NCI-H226 (cell line): ENCODE data around the gene IMMP2L.
"Not testable (repeated sequence)": the region's sequence is repeated elsewhere in the genome, so short reads cannot be mapped to it uniquely, and the experiment has no call there.

ENCODE experiments used
- DNase-seq: peaks from one replicate; pipeline ENCODE4 v3.0.0-alpha.2; 2015

Gene IMMP2L

DNA sequence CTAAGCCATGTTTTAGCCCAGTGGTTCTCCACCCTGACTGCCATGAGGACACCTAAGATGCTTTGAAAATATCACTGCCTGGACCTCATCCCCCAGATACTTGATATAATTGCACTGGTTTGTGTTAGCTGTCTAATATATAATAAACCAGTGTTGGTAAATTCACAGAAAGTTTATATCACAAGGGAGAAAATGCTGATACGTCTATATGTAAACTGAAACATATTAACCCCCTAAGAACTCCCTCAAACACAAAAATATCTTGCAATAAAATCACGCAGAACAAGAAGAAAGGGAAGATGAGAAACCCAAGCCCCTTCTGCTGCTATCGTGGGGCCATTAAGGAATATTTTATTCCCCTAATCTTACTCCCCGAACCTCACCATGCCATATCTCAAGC is 8.2 kb downstream of the IMMP2L start:
- DNase-seq = no peak

DNA sequence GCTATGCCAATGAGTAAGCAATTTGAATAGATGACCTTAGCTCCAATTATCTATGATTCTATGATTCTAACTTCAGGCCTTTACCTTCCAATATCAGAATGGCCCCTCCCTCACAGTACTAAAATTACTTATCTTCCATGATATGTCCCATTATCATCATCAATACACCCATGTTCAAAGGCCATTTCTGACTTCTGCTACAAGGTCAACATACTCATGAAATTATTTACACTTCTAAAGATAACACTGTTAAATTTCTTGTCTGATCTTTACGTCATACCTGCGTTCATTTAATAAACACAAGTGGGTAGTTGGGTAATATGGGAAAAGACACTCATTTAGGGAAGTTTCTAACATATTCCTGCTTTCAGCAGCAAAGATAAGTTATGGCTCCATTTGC is 21.2 kb downstream of the IMMP2L start:
- DNase-seq = no peak

DNA sequence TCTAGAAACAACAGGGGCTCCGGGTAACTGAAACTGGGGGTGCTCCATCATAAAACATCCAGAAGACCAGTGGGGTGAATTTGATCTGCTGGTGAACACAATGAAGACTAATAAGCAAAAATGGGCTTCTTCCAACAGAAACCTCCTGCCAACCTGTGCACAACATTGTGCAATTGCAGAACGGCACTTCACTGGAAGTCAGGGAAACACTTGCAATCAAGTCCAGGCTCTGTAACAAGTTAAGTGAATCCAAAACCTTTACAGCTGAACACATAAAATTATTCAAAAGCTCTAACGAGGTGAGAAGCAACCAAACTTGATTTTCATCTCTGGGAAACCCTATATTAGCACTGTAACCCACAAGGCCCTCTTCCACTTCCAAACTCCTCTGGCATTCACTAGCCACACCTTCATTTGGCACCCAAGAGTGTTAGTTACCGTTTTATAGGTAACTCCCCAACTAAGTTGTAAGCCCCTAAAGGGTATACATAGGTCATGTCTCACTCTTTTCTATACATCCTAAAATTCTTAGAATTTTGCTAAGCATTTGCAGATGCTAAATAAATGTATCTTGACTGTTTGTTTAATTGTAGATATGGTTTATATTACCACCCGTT is 22.0 kb downstream of the IMMP2L start:
- no peak for DNase-seq

DNA sequence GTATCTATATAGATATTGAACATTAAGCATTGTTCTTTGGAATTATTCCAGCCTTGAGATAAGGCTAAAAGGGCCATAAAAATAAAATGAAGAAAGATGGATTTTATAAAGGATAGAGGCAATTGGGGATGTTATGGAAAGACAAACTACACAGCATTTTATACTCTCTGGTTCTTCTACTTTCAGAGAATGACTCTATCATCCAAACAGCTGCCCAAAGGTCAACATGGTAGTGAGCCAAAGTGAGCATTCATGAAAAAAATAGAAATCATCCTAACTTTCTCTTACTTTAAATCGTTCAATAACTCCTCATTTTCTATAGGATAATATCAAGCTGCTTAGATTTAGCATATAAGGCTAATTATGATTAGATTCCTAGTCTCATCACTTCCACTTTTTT is 25.2 kb downstream of the IMMP2L start:
- no peak for DNase-seq

DNA sequence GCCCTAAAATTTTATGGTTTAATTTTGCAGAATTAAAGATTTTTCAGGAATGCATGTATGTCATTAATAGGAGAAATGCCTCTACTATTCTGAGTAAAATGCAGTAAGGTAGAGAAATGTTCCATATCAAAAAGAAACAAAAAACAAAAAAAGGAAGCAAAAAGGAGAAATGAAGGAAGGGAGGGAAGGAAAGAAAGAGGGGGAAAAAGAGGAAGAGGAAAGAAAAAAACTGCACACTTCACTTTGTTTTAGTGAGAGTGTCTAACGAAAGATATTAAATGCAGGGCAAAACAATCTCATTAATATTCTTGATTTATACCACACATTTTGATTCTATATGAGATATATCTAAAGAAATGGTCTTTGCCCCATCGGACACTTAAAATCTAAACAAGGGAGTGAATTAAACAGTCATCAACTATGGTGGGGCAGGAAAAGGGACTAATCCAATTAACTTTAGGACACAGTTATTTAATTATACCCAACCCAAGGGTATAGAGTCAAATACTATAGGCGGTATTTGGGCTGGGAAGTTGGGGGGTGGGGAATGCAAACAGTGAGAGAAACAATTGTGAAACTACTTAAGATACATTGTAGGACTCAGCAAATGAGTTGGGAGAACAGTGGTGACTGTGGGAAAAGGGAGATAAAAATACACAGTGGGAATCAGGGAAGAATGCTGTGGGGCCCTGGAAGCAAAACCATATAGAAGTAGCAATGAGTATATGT is 27.0 kb downstream of the IMMP2L start:
- DNase-seq = no peak

DNA sequence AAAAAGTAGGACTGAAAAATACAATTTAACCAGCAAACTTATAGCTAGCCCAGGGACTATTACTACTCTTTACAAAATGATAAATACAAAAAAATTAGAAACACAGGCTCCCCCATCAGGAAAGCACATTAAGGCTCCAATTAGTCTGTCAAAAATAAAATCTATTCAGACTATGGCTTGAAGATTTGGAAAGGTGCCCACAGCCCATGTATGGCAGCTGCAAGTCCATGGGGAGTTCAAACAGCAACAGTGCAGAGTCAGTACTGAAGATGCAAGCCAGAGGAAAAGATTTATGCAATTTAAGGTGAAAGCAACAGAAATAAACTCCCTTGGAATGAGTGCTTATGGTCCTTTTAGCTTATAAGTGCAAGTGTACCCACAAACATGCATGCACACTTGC is 29.7 kb downstream of the IMMP2L start:
- DNase-seq = no peak

DNA sequence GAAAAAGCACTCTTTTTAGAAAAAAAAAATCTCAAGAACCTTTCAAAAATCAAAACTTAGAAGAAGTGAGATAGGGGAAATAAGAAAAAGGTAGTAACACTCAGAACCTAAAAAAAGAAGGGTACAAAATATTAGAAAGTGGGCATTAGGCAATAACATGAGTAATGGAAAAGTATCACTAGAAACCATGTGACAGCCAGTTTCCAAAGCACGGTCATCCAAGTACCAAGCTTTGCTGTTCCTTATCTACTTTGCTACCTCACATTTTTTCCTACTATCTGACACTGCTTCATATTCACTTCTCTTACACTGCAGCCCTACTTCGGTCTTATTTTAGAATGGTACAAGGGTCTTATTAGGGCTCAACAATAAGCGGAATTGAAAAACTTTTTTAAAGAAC is 30.3 kb downstream of the IMMP2L start:
- peak; percentile 28 for DNase-seq

DNA sequence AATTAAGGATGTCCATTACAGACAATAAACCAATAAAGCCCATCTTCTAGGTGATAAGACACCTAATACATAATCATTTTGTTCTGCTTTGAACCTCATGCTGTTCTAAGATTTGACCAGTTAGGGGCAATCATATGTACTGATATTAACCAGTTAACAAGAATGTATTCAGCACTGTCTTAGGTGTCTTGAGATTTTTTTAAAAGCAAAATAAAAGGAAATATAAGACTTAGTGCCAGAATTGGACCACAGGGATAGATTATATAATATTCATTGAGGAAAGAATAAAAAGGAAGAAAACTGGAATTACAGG is 32.0 kb downstream of the IMMP2L start:
- DNase-seq = no peak

DNA sequence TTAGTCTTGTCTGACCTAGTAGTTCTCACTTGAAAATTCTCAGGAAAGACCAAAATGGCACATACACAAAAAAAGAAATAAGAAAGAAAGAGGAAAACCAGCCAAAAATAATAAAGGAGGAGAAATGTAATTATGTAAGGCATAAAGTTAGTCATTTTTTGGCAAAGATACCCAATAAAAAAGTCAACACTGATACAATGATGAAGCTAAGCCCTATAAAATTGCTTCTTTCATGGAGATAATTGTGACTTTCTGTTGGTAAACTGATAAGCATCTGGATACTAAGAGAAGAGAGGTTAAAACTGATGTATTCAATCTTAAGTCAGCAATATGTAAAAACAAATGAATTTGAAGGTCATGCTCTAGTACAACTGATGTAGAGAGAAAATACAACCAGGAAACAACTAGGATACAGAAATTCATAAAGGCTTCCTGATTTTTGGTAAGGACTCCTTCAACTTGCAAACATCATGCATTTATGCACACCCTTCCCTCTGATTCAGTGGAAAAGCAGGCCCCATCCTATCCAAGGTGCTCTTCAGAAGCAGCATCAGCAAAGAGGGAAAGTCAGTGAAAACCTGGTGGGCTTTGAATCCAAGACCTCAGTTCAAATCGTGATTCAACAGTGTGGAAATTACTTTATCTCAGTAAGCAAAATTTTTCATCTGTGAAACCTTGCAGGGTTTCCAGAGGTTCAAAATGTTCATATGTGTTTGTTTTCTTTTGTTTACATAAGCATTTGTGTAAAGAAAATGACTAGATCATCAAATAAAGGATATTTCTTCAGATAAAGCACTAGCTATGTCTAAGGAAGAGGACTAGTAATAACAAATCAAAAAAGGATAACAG is 32.6 kb downstream of the IMMP2L start:
- no peak for DNase-seq

DNA sequence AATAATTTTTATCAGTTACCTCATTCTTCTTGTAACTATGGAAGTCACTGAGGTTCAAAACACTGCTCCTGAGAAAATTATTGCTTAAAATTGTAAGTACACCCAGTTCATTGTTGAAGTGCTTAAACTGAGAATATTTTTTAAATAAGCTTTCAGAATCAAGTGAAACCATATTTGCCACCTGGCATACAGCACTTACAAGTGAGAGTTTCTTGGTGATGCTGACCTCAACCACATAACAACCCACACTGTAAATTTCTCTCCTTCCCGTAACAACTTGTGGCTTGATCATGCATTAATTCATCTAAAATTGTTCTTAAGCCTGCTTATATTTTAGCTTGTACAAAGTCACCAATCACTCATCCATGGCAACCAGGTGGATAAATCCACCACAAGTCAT is 34.0 kb downstream of the IMMP2L start:
- DNase-seq = no peak

DNA sequence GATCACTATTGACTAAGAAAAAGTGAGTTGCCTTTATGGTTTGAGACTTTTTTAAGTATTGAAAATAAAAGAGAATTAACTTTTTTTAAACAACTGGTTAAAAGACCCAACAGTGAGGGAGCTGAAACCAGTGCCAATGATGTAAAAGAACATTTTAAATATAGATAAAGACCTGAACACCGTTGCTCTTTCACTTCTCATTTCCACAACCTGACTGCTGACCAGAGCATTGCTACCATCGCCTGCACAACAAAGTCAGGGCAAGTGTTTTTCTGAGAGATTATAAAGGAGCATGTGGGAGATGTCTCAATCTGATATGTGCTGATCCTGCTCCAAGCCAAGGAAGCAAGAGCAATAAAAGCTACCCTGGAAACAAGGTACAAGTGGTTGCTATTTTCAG is 34.7 kb downstream of the IMMP2L start:
- DNase-seq = no peak

DNA sequence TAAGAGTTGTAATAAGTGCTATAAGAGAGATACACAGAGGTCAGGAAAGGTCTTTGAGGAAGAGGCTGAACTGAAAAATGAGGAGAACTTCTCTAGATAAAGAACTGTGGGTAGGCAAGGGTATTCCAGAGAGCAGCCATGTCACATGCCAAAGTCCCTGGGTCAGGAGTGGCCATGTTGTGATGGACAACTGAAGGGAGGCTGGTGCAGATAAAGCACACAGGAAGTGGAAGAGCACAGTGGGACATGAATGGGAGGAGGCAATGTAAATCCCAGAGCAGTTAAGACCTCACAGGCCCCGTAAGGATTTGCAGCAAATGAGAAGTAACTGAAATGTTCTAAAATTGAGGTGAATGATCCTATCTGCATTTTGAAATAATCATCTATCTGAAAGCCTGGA is 37.2 kb downstream of the IMMP2L start:
- no peak for DNase-seq

DNA sequence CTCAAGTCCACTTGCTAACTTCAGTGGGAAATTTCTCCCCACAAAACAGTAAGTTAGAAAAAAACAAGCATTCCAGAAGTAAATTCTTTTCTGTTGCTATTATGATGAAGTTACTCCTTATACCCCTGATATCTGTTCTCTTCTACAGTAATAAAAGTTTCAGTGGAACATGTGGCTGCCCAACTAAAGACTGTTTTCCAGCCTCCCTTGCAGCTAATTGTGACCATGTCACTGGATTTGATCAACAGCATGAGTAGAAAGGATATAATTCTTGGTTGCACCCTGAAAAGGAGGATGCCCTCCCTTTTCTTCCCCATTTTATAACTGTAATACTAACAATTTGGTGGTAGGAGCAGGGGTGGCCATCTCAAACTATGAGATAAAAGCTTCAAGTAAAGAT is 40.6 kb downstream of the IMMP2L start:
- no peak for DNase-seq

DNA sequence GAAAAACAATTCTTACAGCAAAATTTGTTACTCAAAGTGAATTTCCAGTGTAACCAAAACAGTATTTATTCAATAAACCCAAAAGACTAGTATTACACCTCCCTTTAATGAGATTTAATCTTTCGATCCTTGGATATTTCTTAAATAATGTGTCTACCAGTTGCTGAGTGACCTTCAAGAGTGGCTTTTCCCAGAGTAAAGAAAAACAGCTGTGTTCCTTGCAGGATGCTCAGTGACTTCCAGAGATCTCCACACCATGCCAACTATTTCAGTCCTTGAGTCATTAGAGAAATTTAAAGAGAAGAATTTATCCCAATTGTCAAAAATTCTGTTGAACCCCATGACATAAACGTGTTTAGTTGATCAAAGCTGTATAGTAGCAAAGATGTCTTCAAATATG is 44.0 kb downstream of the IMMP2L start:
- no peak for DNase-seq

DNA sequence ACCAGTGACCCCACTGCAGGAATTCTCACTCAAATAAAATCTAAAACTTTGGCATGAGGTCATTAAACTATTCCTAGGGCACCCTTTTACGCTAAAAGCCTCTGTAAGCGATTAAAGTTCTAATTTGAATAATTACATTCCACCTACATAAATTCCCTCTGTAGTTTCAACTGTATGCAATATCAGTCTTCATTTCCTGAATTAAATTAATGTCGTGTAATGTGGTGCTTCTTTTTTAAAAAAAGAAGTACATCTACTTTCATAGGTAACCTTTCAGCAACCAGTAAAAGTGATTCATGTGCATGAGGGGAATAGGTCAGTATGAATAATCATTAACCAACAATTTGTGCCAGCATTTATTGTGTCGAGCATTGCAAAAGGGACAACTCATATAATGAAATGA is 44.7 kb downstream of the IMMP2L start:
- DNase-seq = no peak

DNA sequence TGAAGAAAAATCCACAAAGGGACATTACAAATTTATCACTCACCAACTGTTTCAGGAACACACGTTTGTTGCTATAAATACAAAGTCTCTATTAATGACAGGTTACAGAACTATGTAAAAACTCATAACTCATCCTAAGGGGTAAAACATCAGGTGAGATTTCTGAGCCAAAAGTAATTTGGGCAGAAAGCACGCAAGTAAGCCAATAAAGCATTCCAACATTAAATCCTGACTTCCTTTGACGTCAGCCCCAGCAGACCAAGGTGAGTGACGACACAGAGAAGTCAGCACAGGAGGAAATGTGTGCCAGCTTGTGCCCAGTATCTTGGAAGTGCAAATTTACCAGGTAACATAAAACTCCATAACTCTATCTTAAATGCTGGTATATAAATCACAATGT is 45.7 kb downstream of the IMMP2L start:
- DNase-seq = peak; percentile 3

DNA sequence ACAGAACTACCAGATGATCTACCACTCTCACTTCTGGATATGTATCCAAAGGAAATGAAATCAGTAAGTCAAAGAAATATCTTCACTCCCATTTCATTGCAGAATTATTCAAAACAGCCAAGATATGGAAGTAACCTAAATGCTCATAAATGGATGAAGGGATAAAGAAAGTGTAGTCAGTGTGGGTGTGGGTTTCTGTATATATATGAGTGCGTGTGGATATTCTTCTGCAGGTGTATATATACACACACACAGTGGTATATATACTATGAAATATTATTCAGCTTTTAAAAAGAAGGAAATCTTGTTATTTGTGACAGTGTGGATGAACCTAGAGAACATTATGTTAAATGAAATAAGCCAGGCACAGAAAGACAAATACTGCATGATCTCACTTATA is 48.7 kb downstream of the IMMP2L start:
- DNase-seq = no peak

DNA sequence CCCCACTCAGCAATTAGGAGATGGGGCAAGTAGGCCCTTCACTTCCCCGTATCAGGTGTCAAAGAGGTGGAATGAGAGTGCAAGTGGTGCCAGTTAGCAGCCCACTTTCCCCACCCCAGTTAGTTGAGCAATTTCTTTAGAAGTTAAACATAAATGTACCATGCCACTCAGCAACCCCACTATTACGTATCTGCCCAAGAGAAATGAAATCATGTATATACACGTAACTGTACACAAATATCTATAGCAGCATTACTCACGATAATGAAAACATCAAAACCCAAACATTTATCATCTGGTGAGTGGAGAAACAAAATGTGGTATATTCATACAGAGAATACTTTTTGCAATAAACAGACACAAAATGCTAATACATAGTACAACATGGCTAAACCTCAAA is 50.4 kb downstream of the IMMP2L start:
- DNase-seq = no peak

DNA sequence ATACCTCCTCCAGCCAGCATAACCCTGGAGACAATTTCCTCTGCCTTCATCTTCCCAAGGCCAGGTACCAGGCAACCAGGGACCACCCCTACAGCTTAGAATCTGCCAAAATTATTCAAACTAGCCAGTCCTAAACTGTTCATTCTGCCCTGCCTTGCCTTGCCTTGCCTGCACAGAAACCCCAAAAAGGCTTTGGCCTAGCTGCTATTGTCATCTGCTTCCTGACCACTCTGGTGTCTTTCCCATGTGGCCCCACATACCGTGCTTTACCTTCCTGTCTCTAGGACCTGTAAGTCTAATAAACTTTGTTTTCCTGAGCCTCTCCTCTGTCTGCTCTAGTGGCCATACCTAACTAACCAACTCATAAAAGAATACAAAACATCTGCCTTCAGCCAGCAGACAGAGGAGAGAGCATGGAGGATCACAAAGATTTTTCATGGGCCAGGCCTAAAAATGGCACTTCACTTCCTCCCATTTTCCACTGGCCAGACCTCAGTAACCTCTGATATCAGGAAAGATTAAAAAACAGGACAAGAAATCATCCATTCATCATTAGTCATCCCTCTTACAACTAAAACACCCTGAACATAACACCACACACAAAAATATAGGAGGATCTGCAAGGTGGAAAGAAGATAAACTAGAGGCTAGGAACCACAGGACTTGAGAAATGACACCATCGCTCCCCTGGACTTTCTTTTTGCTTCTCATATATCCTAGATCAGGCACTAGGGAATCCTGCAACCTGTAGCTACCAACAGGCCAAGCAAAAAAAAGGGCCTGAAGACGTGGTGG is 51.5 kb downstream of the IMMP2L start:
- DNase-seq = no peak

DNA sequence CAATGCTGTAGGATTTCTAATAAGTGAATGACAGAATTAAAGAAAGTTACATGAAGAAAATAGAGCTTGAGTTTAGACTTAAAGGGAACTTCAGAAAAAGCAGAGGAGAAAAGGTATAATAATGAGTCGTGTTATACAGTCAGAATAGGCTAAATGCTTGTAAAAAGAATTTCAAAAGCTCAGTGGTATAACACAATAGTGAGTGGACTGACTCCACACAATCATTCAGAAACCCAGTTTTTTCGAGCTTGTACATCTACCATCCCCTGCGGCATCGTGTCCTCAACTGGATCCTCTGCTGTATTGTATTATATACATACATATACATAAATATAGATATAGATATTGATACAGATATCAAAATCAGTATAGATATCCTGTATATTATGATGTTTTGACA is 52.2 kb downstream of the IMMP2L start:
- no peak for DNase-seq

DNA sequence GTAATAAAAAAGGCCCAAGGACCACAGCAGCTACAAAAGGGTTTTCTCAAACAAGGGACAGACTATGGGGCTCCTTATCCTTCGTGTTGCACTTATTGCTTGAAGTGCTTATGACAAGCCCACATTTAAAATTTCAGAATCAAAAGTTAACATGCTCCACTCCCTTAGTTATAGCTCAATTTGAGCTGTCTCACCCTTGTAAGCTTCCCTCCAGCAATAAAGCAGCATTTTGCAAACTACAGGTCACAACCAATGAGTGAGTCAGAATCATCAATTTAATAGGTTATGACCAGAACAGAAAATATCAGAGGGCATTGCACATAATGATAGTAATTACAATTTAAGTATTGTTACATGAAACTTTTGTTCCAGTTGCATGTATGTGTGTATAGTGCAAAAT is 53.0 kb downstream of the IMMP2L start:
- DNase-seq = no peak

DNA sequence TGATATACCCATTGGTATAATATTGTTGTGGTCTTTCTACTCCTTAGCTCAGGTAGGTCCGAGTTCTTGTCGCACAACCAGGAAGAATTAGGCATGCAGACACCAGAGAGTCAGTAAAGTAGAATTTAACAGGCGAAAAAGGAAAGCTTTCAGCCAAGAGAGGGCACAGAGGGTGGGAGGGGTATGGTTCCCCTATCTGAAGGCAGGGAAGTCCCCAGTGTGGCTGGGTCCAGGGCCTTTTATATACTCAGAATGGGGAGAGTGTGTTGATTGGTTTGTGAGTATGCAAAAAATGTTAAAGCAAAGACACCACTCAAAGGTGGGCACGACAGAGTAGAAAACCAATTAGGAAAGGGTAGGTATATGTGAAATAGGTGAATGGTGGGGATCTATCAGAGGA is 53.9 kb downstream of the IMMP2L start:
- DNase-seq = no peak

DNA sequence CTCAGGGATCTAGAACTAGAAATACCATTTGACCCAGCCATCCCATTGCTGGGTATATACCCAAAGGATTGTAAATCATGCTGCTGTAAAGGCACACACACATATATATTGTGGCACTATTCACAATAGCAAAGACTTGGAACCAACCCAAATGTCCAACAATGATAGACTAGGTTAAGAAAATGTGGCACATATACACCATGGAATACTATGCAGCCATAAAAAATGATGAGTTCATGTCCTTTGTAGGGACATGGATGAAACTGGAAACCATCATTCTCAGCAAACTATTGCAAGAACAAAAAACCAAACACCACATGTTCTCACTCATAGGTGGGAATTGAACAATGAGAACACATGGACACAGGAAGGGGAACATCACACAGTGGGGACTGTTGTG is 56.9 kb downstream of the IMMP2L start:
- not testable (repeated sequence) for DNase-seq

DNA sequence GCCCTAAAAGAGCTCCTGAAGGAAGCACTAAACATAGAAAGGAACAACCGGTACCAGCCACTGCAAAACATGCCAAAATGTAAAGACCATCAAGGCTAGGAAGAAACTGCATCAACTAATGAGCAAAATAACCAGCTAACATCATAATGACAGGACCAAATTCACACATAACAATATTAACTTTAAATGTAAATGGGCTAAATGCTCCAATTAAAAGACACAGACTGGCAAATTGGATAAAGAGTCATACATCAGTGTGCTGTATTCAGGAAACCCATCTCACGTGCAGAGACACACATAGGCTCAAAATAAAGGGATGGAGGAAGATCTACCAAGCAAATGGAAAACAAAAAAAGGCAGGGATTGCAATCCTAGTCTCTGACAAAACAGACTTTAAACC is 60.5 kb downstream of the IMMP2L start:
- not testable (repeated sequence) for DNase-seq
